GM21447 (cell line): Measurements from ENCODE around the gene B4GALT4.
"Not testable (repeated sequence)": the region's sequence is repeated elsewhere in the genome, so short reads cannot be mapped to it uniquely, and the experiment has no call there.

ENCODE experiments used
- ATAC-seq: cut with Tn5 transposase; IDR thresholded peaks from one replicate; pipeline ENCODE4 v1.9.1; 2021; ENCODE audit not compliant: unreplicated experiment

Gene B4GALT4

GRCh38 chr3:119205209-119205608 is 35.5 kb downstream of the B4GALT4 start:
- ATAC-seq, result no peak

DNA sequence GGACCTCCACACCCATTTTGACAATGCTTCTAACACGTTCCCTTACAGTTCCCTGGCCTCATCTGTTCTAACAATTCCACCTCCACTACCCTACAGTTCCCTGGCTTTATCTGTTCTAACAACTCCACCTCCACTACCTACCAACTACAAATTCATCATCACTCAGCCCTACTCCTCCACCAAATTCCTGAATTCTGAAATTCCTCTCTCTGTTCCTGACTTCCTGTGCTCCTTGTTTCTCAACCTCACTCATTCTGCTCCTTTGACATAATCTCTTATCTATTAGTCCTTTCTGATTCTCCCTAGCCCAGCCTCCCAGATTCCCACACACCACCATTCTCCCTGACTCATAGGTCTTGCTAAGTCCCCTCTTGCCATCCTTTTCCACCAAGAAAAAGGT is 44.8 kb downstream of the B4GALT4 start:
- no peak for ATAC-seq

- ATAC-seq, result no peak
Measured at GRCh38 chr3:119195151-119195476, 45.6 kb downstream of the B4GALT4 start.

- ATAC-seq, result no peak
Measured at GRCh38 chr3:119194237-119195150, 46.2 kb downstream of the B4GALT4 start.

- ATAC-seq, result no peak
Measured at GRCh38 chr3:119191800-119192199, 48.9 kb downstream of the B4GALT4 start.

GRCh38 chr3:119187266-119187665 is 53.4 kb downstream of the B4GALT4 start:
- no peak for ATAC-seq

DNA sequence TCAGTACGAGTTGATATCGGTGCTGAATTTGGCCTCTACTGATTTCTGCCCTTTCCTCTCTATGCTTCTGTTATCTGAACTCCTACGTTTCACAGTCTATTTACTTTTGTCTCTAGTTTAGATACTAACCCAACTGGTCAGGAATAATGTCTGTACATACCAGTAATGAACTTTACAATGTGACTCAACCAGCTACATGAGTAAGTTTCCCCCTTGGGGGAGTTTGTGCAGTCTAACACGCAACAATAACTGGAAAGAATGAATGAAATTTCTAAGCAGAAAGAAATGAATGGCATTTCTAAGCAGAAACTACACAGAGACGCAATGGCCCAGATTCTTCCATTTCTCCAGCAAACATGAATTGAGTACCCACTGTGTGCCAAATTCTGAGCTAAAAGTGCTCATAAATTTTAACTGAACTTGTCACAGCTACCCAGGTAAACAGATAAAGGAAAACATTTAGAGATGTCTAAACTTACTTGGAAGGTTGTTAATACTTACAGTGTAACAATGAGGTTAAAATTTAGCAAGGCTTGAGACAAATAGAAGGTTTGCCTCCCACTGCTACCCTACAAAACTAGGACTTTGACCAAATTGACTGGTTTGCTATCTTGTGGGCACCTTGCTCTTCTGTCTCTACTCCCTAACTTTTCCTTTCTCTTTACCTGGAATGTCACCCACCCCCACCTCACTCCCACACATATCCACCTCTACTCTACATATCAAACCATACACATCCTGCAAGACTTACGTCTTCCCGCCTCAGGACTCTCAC is 55.7 kb downstream of the B4GALT4 start:
- no peak for ATAC-seq

GRCh38 chr3:119184111-119184510 is 56.6 kb downstream of the B4GALT4 start:
- no peak for ATAC-seq

- no peak for ATAC-seq
Measured at GRCh38 chr3:119181765-119182164, 58.9 kb downstream of the B4GALT4 start.

GRCh38 chr3:119177321-119177720 is 63.4 kb downstream of the B4GALT4 start:
- no peak for ATAC-seq

DNA sequence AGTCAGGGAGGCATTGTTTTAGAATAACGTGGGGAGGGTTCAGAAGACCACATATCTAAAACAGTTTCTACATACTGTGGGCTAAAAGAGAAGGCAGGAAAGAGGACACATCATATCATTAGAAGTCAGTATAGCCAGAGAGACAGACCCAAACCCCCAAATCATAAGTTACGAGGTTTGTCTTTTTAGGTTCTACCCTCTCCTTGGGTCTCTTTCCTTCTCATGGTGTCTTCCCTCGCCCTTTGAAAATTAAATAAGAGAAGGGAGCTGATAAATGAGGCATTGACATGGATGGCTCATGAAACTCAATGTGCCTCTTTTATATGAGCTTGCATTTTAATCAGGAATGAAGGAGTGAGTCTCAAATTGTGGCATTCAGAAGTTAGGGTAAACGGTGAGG is 63.9 kb downstream of the B4GALT4 start:
- ATAC-seq, result no peak

DNA sequence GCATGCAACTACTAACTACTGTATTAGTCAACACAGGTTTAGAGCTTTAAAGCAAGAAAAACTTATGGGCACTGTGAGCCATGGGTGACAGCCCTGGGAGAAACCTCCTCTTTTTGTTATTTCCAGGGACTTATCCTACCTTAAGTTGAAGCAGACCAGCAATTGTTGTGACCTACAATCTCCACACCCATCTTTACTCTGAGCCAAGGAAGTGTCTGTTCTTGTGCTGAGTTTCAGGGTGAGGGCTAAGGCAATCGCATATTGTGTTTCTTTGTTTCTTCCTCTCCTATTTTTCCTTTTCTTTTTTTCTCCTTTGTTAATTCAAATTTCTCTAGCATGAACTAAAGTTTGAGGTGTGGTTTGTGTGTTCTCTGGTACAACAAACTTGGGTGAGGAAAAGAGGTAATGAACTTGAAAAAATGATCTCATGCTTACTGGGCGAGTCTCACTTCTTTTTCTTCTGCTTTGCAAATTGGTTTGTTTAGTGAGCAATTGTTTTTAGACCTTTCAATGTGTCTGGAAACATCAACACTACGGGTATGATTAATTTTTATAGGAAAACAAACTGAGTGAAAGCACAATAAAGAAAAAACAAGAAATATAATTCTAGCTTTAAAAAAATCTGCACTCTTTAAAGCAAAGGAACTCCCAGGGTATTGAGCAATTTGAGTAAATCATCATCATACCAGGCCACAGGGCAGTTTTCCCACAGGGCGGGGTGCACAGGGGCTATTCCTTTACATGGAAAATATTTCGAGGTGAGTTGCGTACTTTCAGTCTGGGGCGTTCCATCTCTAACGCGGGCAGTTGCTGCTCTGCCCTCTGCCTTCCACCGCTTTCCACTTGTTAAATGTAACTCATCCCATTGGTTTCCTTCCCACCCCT is 64.6 kb downstream of the B4GALT4 start:
- no peak for ATAC-seq

- ATAC-seq, result no peak
Measured at GRCh38 chr3:119173325-119173724, 67.4 kb downstream of the B4GALT4 start, which contains the start of gene UPK1B. UPK1B (plus strand) TSS chr3:119173598; CDS start chr3:119186742, 13,144 bp downstream.

GRCh38 chr3:119170821-119171220 is 69.9 kb downstream of the B4GALT4 start:
- ATAC-seq, result no peak

- ATAC-seq, result not testable (repeated sequence)
Measured at GRCh38 chr3:119164745-119165144, 75.9 kb downstream of the B4GALT4 start.
